ENCODE data around the gene USP25. TPM values are rescaled to one million over a fixed set of nuclear protein-coding genes. Genes with fewer than 3 reads are reported as not detected.

Gene USP25
- total RNA-seq, 1 experiment from 2014 or later: 35.1 TPM

- Histone ChIP-seq H3K18ac (ENCODE audit: insufficient read length, low read depth, low read length) (no peak overlapping the region), H2BK5ac (ENCODE audit: insufficient read length, low read length) (no peak overlapping the region), H3K14ac (ENCODE audit: insufficient read depth, low read length) (no peak overlapping the region), H3T11ph (ENCODE audit: low read length) (no peak overlapping the region), H2BK15ac (ENCODE audit: low read depth, low read length) (no peak overlapping the region), H3K79me2 (ENCODE audit: insufficient read depth, low read length) (no peaks in the 10 kb centered on the region), H3K27me3 (ENCODE audit: insufficient read depth, low read length) (no peaks in the 10 kb centered on the region), H3K27ac (ENCODE audit: insufficient read length, low read depth, low read length) (no peak overlapping the region), H4K91ac (ENCODE audit: insufficient read length, low read depth, low read length) (no peak overlapping the region), H2BK120ac (ENCODE audit: low read depth, low read length, poor library complexity, severe bottlenecking) (no peak overlapping the region), H4K8ac (replicated peaks; ENCODE audit: insufficient read length, low read depth, low read length) (no peak overlapping the region), H4K5ac (ENCODE audit: insufficient read length, low read depth, low read length) (no peak overlapping the region), H3K4me1 (ENCODE audit: insufficient read depth, low read length) (no peaks in the 10 kb centered on the region), H3K9ac (ENCODE audit: extremely low read depth, insufficient read length, low read length) (no peak overlapping the region), H4K20me1 (ENCODE audit: control insufficient read depth, insufficient read depth, insufficient read length) (no peaks in the 10 kb centered on the region), H2AFZ (ENCODE audit: low read length) (no peak overlapping the region), H2AK5ac (ENCODE audit: insufficient read length, low read length) (no peak overlapping the region), H2BK12ac (ENCODE audit: insufficient read length, low read depth, low read length) (no peak overlapping the region), H3K56ac (ENCODE audit: insufficient read length, low read depth, low read length) (no peak overlapping the region), H3K4ac (ENCODE audit: low read depth, low read length) (no peak overlapping the region), H3K23me2 (ENCODE audit: insufficient read length, low read depth, low read length, poor library complexity, severe bottlenecking) (no peaks in the 10 kb centered on the region), H3K4me2 (ENCODE audit: insufficient read depth, insufficient read length, low read length) (no peak overlapping the region), H3K79me1 (ENCODE audit: insufficient read depth, low read depth, low read length, poor library complexity, severe bottlenecking) (no peaks in the 10 kb centered on the region), H3K23ac (ENCODE audit: insufficient read length, low read depth, low read length) (no peak overlapping the region), H3K9me3 (ENCODE audit: control insufficient read depth, low read depth, low read length) (no peaks in the 10 kb centered on the region), H2BK20ac (ENCODE audit: low read depth, low read length, poor library complexity, severe bottlenecking) (no peak overlapping the region)
- Mint-ChIP-seq H3K27ac (peak overlapping the region in 1 of 3 experiments; percentile 49; a peak in 1 of 7 replicates), H3K36me3 (ENCODE audit: insufficient read depth in 1 of 3, low read depth in 3 of 3) (peaks cover 28 to 51% (median 41%) of the 10 kb centered on the region in 3 experiments), H3K27me3 (ENCODE audit: low read depth) (no peaks in the 10 kb centered on the region), H3K9me3 (no peaks in the 10 kb centered on the region), H3K4me1 (no peaks in the 10 kb centered on the region), H3K4me3 (no peak overlapping the region)
- TF ChIP-seq CTCF (conservative IDR thresholded peaks at IDR 0.05): no peak
- WGBS (ENCODE audit: extremely low coverage, insufficient read length, low lambda C conversion rate): no CpG with 5 or more reads among the region's 5 CpGs
- DNase-seq: no peak
Measured at GRCh38 chr21:15874615-15875014, 144.8 kb downstream of the USP25 start.
